T-helper 17 cell (primary cell): ENCODE data around the gene MROH2B. TPM values are rescaled to one million over a fixed set of nuclear protein-coding genes. Genes with fewer than 3 reads are reported as not detected.

Experiments
- ATAC-seq: fragments of 150-1000 bp; cut with Tn5 transposase; 2 replicates; pipeline ENCODE4 v1.10.0; 2021; ENCODE audit warnings: mild to moderate bottlenecking, moderate library complexity
- DNase-seq, 3 donors: peaks; one replicate each; pipeline versions ENCODE4 v3.0.0 to v3.0.0-alpha.2; 2020 to 2021
- H3K9me3 ChIP-seq: one replicate; pipeline ENCODE4 v1.7.0; 2013; ENCODE audit warnings: low read length, mild to moderate bottlenecking; ENCODE audit not compliant: control insufficient read depth, poor library complexity, severe bottlenecking
- H3K27ac Mint-ChIP-seq: one replicate; pipeline ENCODE4 v1.8.0; 2022; ENCODE audit warnings: mild to moderate bottlenecking, moderate library complexity, mixed read lengths
- H3K27me3 Mint-ChIP-seq: one replicate; pipeline ENCODE4 v1.8.0; 2022; ENCODE audit warnings: mixed read lengths
- H3K36me3 Mint-ChIP-seq: one replicate; pipeline ENCODE4 v1.8.0; 2022; ENCODE audit warnings: low read depth, mixed read lengths
- H3K4me1 Mint-ChIP-seq: one replicate; pipeline ENCODE4 v1.8.0; 2022; ENCODE audit warnings: mild to moderate bottlenecking, mixed read lengths
- H3K4me3 Mint-ChIP-seq: one replicate; pipeline ENCODE4 v1.8.0; 2022; ENCODE audit warnings: mild to moderate bottlenecking, moderate library complexity, mixed read lengths
- total RNA-seq, 4 donors: library from RNA in 2 of 4; stranded (reverse) in 2 of 4; gene quantifications; one replicate each; pipeline ENCODE4 v1.2.3 and lab custom pipeline; 2022 to 2026

The MROH2B gene
- not detected for total RNA-seq
- 0 reads per million in 2 donors for total RNA-seq (lab: John Stamatoyannopoulos, UW)

GRCh38 chr5:41071242-41071641, at the start of gene MROH2B:
Gene MROH2B (minus strand): TSS chr5:41071342. CDS start chr5:41070852, 490 bp downstream.
- ATAC-seq (no peak), DNase-seq (no peak)
- Mint-ChIP-seq H3K4me1 (peaks cover 3% of the 10 kb centered on the region), H3K4me3 (no peak within 1 kb of the TSS), H3K27ac (no peak within 1 kb of the TSS), H3K27me3 (no peaks in the 10 kb centered on the region), H3K36me3 (no peaks in the 10 kb centered on the region)
- H3K9me3 ChIP-seq: no peaks in the 10 kb centered on the region

- H3K9me3 ChIP-seq: no peaks in the 10 kb centered on the region
- no peak overlapping the region for H3K4me3 Mint-ChIP-seq
- H3K4me1 Mint-ChIP-seq: no peaks in the 10 kb centered on the region
- no peaks in the 10 kb centered on the region for H3K36me3 Mint-ChIP-seq
- H3K27ac Mint-ChIP-seq: no peak overlapping the region
- ATAC-seq (no peak), DNase-seq (no peak)
- H3K27me3 Mint-ChIP-seq: no peaks in the 10 kb centered on the region
Observed at GRCh38 chr5:41120600-41120999, 49.5 kb upstream of the MROH2B start.

- Mint-ChIP-seq H3K4me3 (no peak overlapping the region), H3K4me1 (no peaks in the 10 kb centered on the region), H3K36me3 (no peaks in the 10 kb centered on the region), H3K27me3 (no peaks in the 10 kb centered on the region), H3K27ac (no peak overlapping the region)
- no peaks in the 10 kb centered on the region for H3K9me3 ChIP-seq
- no peak for DNase-seq
- ATAC-seq: no peak
Observed at GRCh38 chr5:41118177-41118576, 47.0 kb upstream of the MROH2B start.

GRCh38 chr5:41115281-41115680, 44.1 kb upstream of the MROH2B start:
- no peaks in the 10 kb centered on the region for H3K36me3 Mint-ChIP-seq
- no peak overlapping the region for H3K4me3 Mint-ChIP-seq
- H3K27me3 Mint-ChIP-seq: no peaks in the 10 kb centered on the region
- no peak overlapping the region for H3K27ac Mint-ChIP-seq
- ATAC-seq (no peak), DNase-seq (no peak)
- H3K9me3 ChIP-seq: no peaks in the 10 kb centered on the region
- no peaks in the 10 kb centered on the region for H3K4me1 Mint-ChIP-seq

- H3K4me1 Mint-ChIP-seq: no peaks in the 10 kb centered on the region
- DNase-seq: no peak
- H3K4me3 Mint-ChIP-seq: no peak overlapping the region
- H3K27ac Mint-ChIP-seq: no peak overlapping the region
- H3K36me3 Mint-ChIP-seq: no peaks in the 10 kb centered on the region
- ATAC-seq: no peak
- H3K9me3 ChIP-seq: no peaks in the 10 kb centered on the region
- H3K27me3 Mint-ChIP-seq: no peaks in the 10 kb centered on the region
Observed at GRCh38 chr5:41112486-41113455, 41.6 kb upstream of the MROH2B start.

GRCh38 chr5:41109186-41109585, 38.0 kb upstream of the MROH2B start:
- H3K9me3 ChIP-seq: no peaks in the 10 kb centered on the region
- Mint-ChIP-seq H3K27ac (no peak overlapping the region), H3K4me3 (no peak overlapping the region), H3K4me1 (no peaks in the 10 kb centered on the region), H3K27me3 (no peaks in the 10 kb centered on the region), H3K36me3 (no peaks in the 10 kb centered on the region)
- ATAC-seq (no peak), DNase-seq (no peak)

GRCh38 chr5:41102341-41102740, 31.2 kb upstream of the MROH2B start:
- H3K4me1 Mint-ChIP-seq: no peaks in the 10 kb centered on the region
- H3K4me3 Mint-ChIP-seq: no peak overlapping the region
- no peak for ATAC-seq

GRCh38 chr5:41097642-41098041, 26.5 kb upstream of the MROH2B start:
- Mint-ChIP-seq H3K4me3 (no peak overlapping the region), H3K36me3 (no peaks in the 10 kb centered on the region), H3K4me1 (no peaks in the 10 kb centered on the region), H3K27ac (no peak overlapping the region), H3K27me3 (no peaks in the 10 kb centered on the region)
- no peaks in the 10 kb centered on the region for H3K9me3 ChIP-seq
- no peak for DNase-seq
- no peak for ATAC-seq

More at GRCh38 chr5:41102341-41102740, 31.2 kb upstream of the MROH2B start:
- Mint-ChIP-seq H3K27ac (no peak overlapping the region), H3K36me3 (no peaks in the 10 kb centered on the region), H3K27me3 (no peaks in the 10 kb centered on the region)
- DNase-seq: no peak
- H3K9me3 ChIP-seq: no peaks in the 10 kb centered on the region

- no peaks in the 10 kb centered on the region for H3K27me3 Mint-ChIP-seq
- no peaks in the 10 kb centered on the region for H3K9me3 ChIP-seq
- ATAC-seq (no peak), DNase-seq (no peak)
- H3K4me3 Mint-ChIP-seq: no peak overlapping the region
- no peak overlapping the region for H3K27ac Mint-ChIP-seq
- H3K4me1 Mint-ChIP-seq: no peaks in the 10 kb centered on the region
- no peaks in the 10 kb centered on the region for H3K36me3 Mint-ChIP-seq
Observed at GRCh38 chr5:41095324-41096101, 24.4 kb upstream of the MROH2B start.

- no peak for ATAC-seq
- no peaks in the 10 kb centered on the region for H3K9me3 ChIP-seq
- Mint-ChIP-seq H3K36me3 (no peaks in the 10 kb centered on the region), H3K4me1 (no peaks in the 10 kb centered on the region), H3K27ac (no peak overlapping the region), H3K4me3 (no peak overlapping the region), H3K27me3 (no peaks in the 10 kb centered on the region)
- no peak for DNase-seq
Observed at GRCh38 chr5:41094871-41095270, 23.7 kb upstream of the MROH2B start.

GRCh38 chr5:41093803-41094202, 22.7 kb upstream of the MROH2B start:
- H3K9me3 ChIP-seq: no peaks in the 10 kb centered on the region
- H3K27ac Mint-ChIP-seq: no peak overlapping the region
- H3K27me3 Mint-ChIP-seq: no peaks in the 10 kb centered on the region
- no peaks in the 10 kb centered on the region for H3K36me3 Mint-ChIP-seq
- no peaks in the 10 kb centered on the region for H3K4me1 Mint-ChIP-seq
- H3K4me3 Mint-ChIP-seq: no peak overlapping the region
- ATAC-seq (no peak), DNase-seq (no peak)

- no peak for DNase-seq
- H3K27ac Mint-ChIP-seq: no peak overlapping the region
Observed at GRCh38 chr5:41087461-41087860, 16.3 kb upstream of the MROH2B start.

GRCh38 chr5:41083306-41083705, 12.2 kb upstream of the MROH2B start:
- no peaks in the 10 kb centered on the region for H3K9me3 ChIP-seq
- ATAC-seq (no peak), DNase-seq (no peak)
- no peaks in the 10 kb centered on the region for H3K36me3 Mint-ChIP-seq
- H3K27ac Mint-ChIP-seq: no peak overlapping the region
- no peaks in the 10 kb centered on the region for H3K27me3 Mint-ChIP-seq
- H3K4me3 Mint-ChIP-seq: no peak overlapping the region
- H3K4me1 Mint-ChIP-seq: no peaks in the 10 kb centered on the region

More at GRCh38 chr5:41087461-41087860, 16.3 kb upstream of the MROH2B start:
- no peaks in the 10 kb centered on the region for H3K9me3 ChIP-seq
- no peaks in the 10 kb centered on the region for H3K27me3 Mint-ChIP-seq
- H3K4me3 Mint-ChIP-seq: no peak overlapping the region
- ATAC-seq: no peak
- no peaks in the 10 kb centered on the region for H3K36me3 Mint-ChIP-seq
- H3K4me1 Mint-ChIP-seq: no peaks in the 10 kb centered on the region
